Fibroblast of pulmonary artery (primary cell): ENCODE measurements around the gene CC2D1B.

ENCODE experiments used
- DNase-seq: peaks from one replicate; pipeline ENCODE4 v3.0.0-alpha.2; 2010; ENCODE audit warnings: low read depth
- H3K4me3 ChIP-seq: replicated peaks from 2 replicates; pipeline ENCODE4 v1.5.1; 2011; ENCODE audit warnings: low read depth, mild to moderate bottlenecking, control low read depth, low read length, moderate library complexity
- CTCF ChIP-seq: IDR thresholded peaks from 2 replicates; pipeline ENCODE4 v1.5.1; 2011; ENCODE audit warnings: mild to moderate bottlenecking, control low read depth, low read length, inconsistent platforms; ENCODE audit errors: missing control alignments

CC2D1B gene

GRCh38 chr1:52365746-52366516 lies at the start of gene CC2D1B:
CC2D1B (minus strand) TSS chr1:52366205; CDS start chr1:52364620, 1,585 bp downstream.
- TF ChIP-seq CTCF = no peak
- peak within 1 kb of the TSS; percentile 93 for H3K4me3 ChIP-seq
- DNase-seq = peak; percentile 98

- no peak overlapping the region for H3K4me3 ChIP-seq
- no peak for TF ChIP-seq CTCF
- no peak for DNase-seq
Measured at GRCh38 chr1:52414942-52415341, 48.9 kb upstream of the CC2D1B start.

- no peak for TF ChIP-seq CTCF
- no peak overlapping the region for H3K4me3 ChIP-seq
- DNase-seq = no peak
Measured at GRCh38 chr1:52413410-52413989, 47.5 kb upstream of the CC2D1B start.

GRCh38 chr1:52404975-52405338 lies 39.0 kb upstream of the CC2D1B start:
- no peak for TF ChIP-seq CTCF
- H3K4me3 ChIP-seq = peak overlapping the region; percentile 90
- DNase-seq = no peak

- peak; percentile 98 for DNase-seq
- peak; percentile 73 for TF ChIP-seq CTCF
- peak within 1 kb of the TSS; percentile 90 for H3K4me3 ChIP-seq
Measured at GRCh38 chr1:52404116-52404974, 38.3 kb upstream of the CC2D1B start, which contains the start of the genes ORC1 and PRPF38A. ORC1 (minus strand) TSS chr1:52404423; CDS start chr1:52402223, 2,200 bp downstream. PRPF38A (plus strand) TSS chr1:52404602; CDS start chr1:52404750, 148 bp downstream.

GRCh38 chr1:52403566-52404115 lies 37.6 kb upstream of the CC2D1B start:
- peak overlapping the region; percentile 90 for H3K4me3 ChIP-seq
- peak; percentile 78 for DNase-seq
- TF ChIP-seq CTCF = no peak
